ENCODE results near the gene ATIC.

Gene ATIC

GRCh38 chr2:215399067-215399716 is 87.3 kb downstream of the ATIC start:
- no peak for DNase-seq (ENCODE audit: low read depth in 3 of 3)

All from stimulated activated CD4-positive, alpha-beta T cell treated with anti-CD3 and anti-CD28 coated beads, TNF-alpha, amount 100 ng/mL, for 24 hours (primary cell).